Measurements from ENCODE around the gene CATSPERZ.
A peak's percentile ranks its signal among the peaks of the same experiment; 100 is the strongest.

Gene CATSPERZ

DNA sequence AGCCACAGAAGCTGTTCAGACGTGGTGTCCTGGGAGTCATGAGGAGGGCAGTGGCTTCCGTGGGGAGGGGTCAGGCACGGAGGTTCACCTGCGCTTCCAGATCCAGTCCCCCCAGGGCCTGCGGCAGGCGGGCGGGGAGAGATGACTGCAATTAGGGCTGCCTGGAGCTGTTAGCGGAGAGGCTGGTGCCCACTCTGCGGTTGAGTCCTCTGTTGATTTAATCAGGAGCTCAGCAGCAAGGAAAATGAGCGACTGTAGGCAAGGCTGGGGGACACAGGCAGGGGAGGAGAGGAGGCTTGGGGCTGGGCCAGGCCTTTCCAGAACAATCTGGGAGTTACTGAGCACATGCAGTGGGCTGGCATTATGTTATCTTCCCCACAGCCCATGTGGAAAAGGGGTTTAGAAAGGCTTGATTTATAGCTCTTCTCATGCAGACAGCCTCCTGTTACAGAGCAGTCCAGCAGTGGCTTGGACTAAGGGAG, 35.7 kb upstream of the CATSPERZ start:
- DNase-seq = no peak

GRCh38 chr11:64265176-64266160, 34.7 kb upstream of the CATSPERZ start:
- DNase-seq = no peak

DNA sequence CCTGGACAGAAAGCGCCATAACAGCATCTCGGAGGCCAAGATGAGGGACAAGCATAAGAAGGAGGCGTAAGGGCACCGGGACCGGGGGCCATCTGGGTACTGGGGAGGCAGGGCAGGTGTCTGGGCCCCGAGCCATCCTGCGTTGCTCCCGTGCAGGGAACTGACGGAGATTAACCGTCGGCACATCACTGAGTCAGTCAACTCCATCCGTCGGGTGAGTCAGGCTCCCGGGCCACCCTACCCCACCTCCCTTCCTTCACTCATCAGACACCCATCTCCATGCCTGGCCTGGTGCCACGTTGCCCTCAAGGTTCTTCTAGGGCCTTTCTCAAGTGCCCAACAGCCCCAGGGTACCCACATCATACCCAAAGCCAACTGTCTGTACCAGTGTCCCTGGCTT, 33.8 kb upstream of the CATSPERZ start:
- no peak for DNase-seq

- no peak for DNase-seq
Observed at GRCh38 chr11:64267207-64267945, 32.8 kb upstream of the CATSPERZ start.

GRCh38 chr11:64268025-64268892, 31.9 kb upstream of the CATSPERZ start:
- DNase-seq = no peak

DNA sequence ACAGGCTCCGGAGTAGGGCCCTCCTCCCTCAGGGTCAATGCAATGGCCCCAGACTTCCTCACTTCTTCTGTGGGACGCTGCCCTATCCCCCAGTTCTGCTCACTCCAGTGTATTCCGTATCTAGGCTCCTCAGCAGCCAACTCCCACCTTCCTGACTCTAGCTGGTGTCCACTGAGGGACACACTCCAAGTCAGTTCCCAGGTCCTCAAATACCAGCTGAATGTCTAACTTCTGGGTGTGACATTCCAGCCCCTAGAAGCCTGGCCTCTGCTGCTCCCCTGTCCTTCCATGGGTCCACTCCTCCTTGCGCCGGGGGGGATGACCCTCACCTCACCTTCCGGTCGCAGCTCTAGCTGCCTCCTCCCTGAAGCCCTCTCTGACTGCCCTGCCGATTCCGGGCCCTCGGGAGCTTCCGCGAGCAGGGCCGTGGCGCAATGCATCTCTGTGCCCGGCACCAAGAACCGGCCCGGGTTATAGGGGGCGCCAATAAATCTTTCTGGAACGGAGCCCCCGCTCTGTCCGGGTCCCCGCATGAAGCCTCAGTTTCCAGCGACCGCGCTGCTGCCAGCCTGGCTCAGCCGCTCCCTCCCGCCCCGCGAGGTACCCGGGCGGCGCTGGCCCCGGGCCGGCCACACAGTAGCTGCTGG, 31.1 kb upstream of the CATSPERZ start:
- no peak for DNase-seq

- DNase-seq = peak; percentile 98
Observed at GRCh38 chr11:64269540-64270220, 30.5 kb upstream of the CATSPERZ start.

GRCh38 chr11:64275031-64275800, 24.9 kb upstream of the CATSPERZ start:
- no peak for DNase-seq

DNA sequence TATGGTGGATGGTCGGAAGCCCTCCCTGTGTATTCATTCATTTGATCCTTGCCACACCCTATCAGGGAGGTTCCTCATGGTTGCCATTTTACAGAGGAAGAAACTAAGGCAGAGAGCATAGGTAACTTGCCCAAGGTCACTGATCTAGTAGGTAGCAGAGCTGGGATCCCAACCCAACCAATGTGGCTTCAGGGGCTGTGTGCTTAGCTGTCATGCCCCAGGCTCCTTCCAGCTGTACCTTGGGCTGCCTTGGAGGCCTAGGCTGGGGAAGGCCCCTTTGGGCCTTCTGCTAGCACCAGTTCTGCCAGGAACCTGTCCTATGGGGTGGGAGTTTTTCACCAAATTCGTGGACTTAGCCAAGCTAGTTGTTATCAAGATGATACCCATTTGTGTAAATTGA, 24.3 kb upstream of the CATSPERZ start:
- no peak for DNase-seq

GRCh38 chr11:64276653-64277431, 23.3 kb upstream of the CATSPERZ start:
- DNase-seq = no peak

- DNase-seq = no peak
Observed at GRCh38 chr11:64278576-64279190, 21.5 kb upstream of the CATSPERZ start.

DNA sequence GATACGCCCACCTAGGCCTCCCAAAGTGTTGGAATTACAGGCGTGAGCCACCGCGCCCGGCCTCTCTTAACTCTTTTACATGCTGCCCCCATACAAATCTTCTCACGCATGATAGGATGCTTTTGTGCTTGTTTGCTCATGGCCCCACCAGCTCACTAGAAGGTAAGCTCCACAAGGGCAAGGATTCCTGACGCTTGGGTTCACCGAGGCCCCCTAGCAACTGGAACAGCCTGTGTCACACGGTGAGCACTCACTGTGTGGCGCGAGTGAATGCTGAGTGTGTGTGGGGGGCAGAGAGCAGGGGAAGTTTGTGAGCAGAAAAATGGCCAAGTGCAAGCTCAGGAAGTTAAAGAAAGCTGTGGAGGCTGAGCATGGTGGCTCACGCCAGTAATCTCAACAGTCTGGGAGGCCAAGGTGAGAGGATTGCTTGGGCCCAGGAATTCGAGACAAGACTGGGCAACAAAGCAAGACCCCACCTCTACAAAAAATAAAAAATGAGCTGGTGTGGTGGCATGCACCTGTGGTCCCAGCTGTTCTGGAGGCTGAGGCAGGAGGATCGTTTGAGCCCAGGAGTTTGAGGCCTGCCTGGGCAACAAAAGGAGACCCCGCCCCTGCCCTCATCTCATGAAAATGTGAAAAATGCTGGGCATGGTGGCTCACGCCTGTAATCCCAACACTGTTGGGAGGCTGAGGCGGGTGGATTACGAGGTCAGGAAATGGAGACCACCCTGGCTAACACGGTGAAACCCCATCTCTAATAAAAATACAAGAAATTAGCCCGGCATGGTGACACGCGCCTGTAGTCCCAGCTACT, 18.0 kb upstream of the CATSPERZ start:
- no peak for DNase-seq

DNA sequence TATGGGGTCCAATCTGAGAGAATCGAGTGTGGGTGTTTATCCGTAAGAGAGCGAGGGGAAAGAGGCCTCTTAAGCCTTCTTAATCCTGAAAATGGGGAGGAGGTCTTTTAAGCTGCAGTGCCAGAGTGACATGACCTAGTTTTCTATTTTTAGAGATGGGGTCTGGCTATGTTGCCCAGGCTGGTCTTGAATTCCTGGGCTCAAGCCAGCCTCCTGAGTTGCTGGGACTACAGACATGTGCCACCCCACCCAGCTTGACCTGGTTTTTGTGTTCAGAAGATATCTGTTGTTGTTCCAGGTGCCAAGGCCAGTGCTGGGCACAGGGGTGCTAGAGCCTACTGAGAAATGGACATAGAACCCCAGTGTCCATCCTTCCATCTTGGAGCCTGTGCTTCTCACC, 17.1 kb upstream of the CATSPERZ start:
- no peak for DNase-seq

DNA sequence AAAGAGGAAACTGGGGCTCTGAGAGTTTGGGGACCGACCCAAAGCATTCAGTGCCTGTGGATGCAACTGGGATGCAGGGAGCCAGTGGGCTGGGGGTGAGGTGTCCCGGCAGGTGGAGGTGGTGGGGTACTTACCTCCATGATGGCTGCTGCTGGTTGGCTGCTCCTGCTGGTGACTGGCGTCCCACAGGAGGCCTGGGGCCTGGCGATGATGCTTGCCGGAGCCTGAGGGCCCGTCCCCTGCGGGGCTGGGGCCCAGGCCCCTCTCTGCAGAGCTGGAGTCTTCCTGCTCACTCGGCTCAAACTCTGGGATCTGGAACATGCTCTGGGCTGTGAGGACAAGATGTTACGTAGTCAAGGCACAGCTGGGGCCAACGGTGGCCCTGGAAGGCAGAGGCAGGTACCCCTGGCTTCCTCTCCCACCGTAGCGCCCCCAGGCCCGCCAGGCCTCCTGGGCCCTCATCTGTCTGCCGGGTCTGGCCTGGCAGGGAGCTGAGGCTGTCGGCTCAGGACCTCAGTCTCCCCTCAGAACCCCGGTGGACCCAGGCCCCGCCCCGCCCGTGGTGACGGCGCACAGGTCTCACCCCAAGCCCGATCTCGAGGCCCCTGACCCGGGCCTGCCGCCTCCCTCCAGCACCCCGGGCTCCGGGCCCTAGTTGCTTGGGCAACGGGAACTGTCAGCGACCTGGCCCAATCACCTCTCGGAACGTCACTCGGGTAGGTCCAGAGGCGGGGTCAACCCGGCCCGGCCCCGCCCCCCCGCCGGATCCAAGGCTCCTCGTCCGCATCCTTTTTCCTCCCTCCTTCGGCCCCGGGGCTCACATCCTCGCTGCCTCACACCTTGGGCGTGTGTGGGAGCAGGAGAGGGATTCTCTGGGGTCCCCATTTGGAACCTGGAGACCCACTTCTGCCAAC, 15.9 kb upstream of the CATSPERZ start, which contains the start of gene BAD:
Gene BAD, minus strand, starts transcription at position 618 of the 914 bp plus-strand sequence. Its CDS starts 297 bp downstream, at position 321.
- DNase-seq = peak; percentile 90

GRCh38 chr11:64284962-64285884, 14.9 kb upstream of the CATSPERZ start, which contains the start of gene GPR137:
GPR137 (plus strand) TSS chr11:64285848; CDS start chr11:64286525, 677 bp downstream.
- peak; percentile 92 for DNase-seq

Measured in central memory CD4-positive, alpha-beta T cell (primary cell).